DND-41 (cell line): Measurements from ENCODE around the gene WNK4.

Source experiments
- ATAC-seq: fragments of 200-7000 bp; cut with Tn5 transposase; 3 replicates; pipeline ENCODE4 v1.9.1; 2021; ENCODE audit warnings: low read depth; ENCODE audit not compliant: insufficient read depth
- DNase-seq: peaks from one replicate; pipeline ENCODE4 v3.0.0-alpha.2; 2020
- H2AFZ ChIP-seq: 2 replicates; pipeline ENCODE4 v1.6.0; 2012; ENCODE audit warnings: low read depth, low read length
- H3K27ac ChIP-seq: 2 replicates; pipeline ENCODE4 v1.5.1; 2012; ENCODE audit warnings: low read length, inconsistent platforms
- H3K27me3 ChIP-seq: fragments of 200-600 bp; sonication (generic); 2 replicates; pipeline ENCODE4 v1.6.0; 2012; ENCODE audit warnings: low read length, mild to moderate bottlenecking, inconsistent platforms; ENCODE audit not compliant: insufficient read depth, poor library complexity
- H3K36me3 ChIP-seq: 2 replicates; pipeline ENCODE4 v1.5.1; 2012; ENCODE audit warnings: low read length, inconsistent platforms; ENCODE audit not compliant: insufficient read depth
- H3K4me1 ChIP-seq: 2 replicates; pipeline ENCODE4 v1.5.1; 2012; ENCODE audit warnings: mild to moderate bottlenecking, low read length; ENCODE audit not compliant: insufficient read depth
- H3K4me2 ChIP-seq: 2 replicates; pipeline ENCODE4 v1.6.0; 2012; ENCODE audit warnings: mild to moderate bottlenecking, moderate library complexity, low read length, inconsistent platforms; ENCODE audit not compliant: insufficient read depth
- H3K4me3 ChIP-seq, 2 experiments: fragments of 200-600 bp in 1 of 2; shearing (Covaris generic) in 1 of 2; 2 replicates each; pipeline ENCODE4 v1.5.1; 2012 to 2016; ENCODE audit warnings: inconsistent platforms in 2 of 2, low read length in 2 of 2, mild to moderate bottlenecking in 2 of 2, low read depth in 1 of 2, moderate library complexity in 1 of 2
- H3K79me2 ChIP-seq: 2 replicates; pipeline ENCODE4 v1.6.0; 2012; ENCODE audit warnings: low read length, inconsistent platforms; ENCODE audit not compliant: insufficient read depth
- H3K9ac ChIP-seq: 2 replicates; pipeline ENCODE4 v1.6.0; 2012; ENCODE audit warnings: low read depth, mild to moderate bottlenecking, inconsistent platforms, low read length, moderate library complexity
- H3K9me3 ChIP-seq: 2 replicates; pipeline ENCODE4 v1.5.1; 2012; ENCODE audit warnings: low read length, moderate library complexity, mild to moderate bottlenecking, inconsistent platforms; ENCODE audit not compliant: insufficient read depth, severe bottlenecking
- H4K20me1 ChIP-seq: 2 replicates; pipeline ENCODE4 v1.6.0; 2012; ENCODE audit warnings: low read length; ENCODE audit not compliant: insufficient read depth
- CTCF ChIP-seq: IDR thresholded peaks from 2 replicates; pipeline ENCODE4 v1.5.1; 2012; ENCODE audit warnings: borderline replicate concordance, low read length, moderate library complexity, mild to moderate bottlenecking; ENCODE audit not compliant: poor library complexity, severe bottlenecking; ENCODE audit errors: extremely low read depth
- EZH2 ChIP-seq: IDR thresholded peaks from 3 replicates; pipeline ENCODE4 v1.6.1; 2012; ENCODE audit warnings: borderline replicate concordance, low read depth, mild to moderate bottlenecking, moderate library complexity, low read length, inconsistent platforms; ENCODE audit not compliant: severe bottlenecking

Gene WNK4

DNA sequence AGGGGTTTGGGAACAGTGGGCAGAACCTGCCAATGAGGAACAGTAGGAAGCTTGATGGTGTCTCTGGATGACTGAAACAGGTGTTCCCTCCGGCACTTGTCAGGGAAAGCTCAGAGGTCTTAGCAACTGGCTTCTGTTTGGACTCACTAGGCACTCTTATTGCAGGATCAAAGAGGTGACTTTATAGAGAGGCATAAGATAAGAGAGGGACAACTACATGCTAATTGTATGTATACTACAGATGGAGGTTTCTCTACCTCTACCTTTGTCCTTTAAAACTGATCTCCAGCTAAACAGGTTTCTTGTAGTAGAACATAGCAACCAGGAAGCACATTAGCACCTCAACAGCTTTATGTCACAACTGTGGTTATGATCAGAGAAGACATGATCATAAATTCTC is 25.8 kb downstream of the WNK4 start:
- H3K4me3 ChIP-seq, result no peak overlapping the region

GRCh38 chr17:42809250-42809649 is 28.8 kb downstream of the WNK4 start:
- H3K9ac ChIP-seq, result no peak overlapping the region
- no peak overlapping the region for H3K27ac ChIP-seq
- TF ChIP-seq CTCF, result no peak
- TF ChIP-seq EZH2, result no peak
- H3K79me2 ChIP-seq, result no peaks in the 10 kb centered on the region
- H2AFZ ChIP-seq, result no peak overlapping the region
- H3K9me3 ChIP-seq, result no peaks in the 10 kb centered on the region
- H3K27me3 ChIP-seq, result no peaks in the 10 kb centered on the region
- peaks cover 33% of the 10 kb centered on the region for H3K36me3 ChIP-seq
- H3K4me3 ChIP-seq, result no peak overlapping the region
- DNase-seq (no peak), ATAC-seq (no peak)
- H3K4me1 ChIP-seq, result no peaks in the 10 kb centered on the region
- H4K20me1 ChIP-seq, result no peaks in the 10 kb centered on the region
- H3K4me2 ChIP-seq, result no peak overlapping the region

More for the DNA sequence above, 25.8 kb downstream of the WNK4 start:
- Histone ChIP-seq H3K9ac (no peak overlapping the region), H3K79me2 (no peaks in the 10 kb centered on the region), H3K36me3 (peaks cover 12% of the 10 kb centered on the region), H3K4me1 (no peaks in the 10 kb centered on the region), H3K9me3 (no peaks in the 10 kb centered on the region), H4K20me1 (no peaks in the 10 kb centered on the region), H3K27ac (no peak overlapping the region), H3K27me3 (no peaks in the 10 kb centered on the region), H3K4me2 (no peak overlapping the region), H2AFZ (no peak overlapping the region)
- ATAC-seq (no peak), DNase-seq (no peak)
- TF ChIP-seq EZH2 (no peak), CTCF (no peak)

- Histone ChIP-seq H3K27ac (no peak overlapping the region), H4K20me1 (no peaks in the 10 kb centered on the region), H3K27me3 (no peaks in the 10 kb centered on the region), H3K4me2 (no peak overlapping the region), H3K9ac (no peak overlapping the region), H2AFZ (no peak overlapping the region), H3K36me3 (peaks cover 83% of the 10 kb centered on the region), H3K79me2 (0 out of 2 replicates have a peak, but pooled peaks cover 2% of the 10 kb centered on the region), H3K4me3 (no peak overlapping the region), H3K9me3 (no peaks in the 10 kb centered on the region), H3K4me1 (no peaks in the 10 kb centered on the region)
- TF ChIP-seq EZH2 (no peak), CTCF (no peak)
- ATAC-seq (no peak), DNase-seq (no peak)
Measured at GRCh38 chr17:42814633-42815399, 34.4 kb downstream of the WNK4 start.
